Gastroesophageal sphincter (tissue), 3 donors: ENCODE measurements around the gene BCAS4.

Source experiments
- CTCF ChIP-seq, 4 experiments: fragments of 200-600 bp in 2 of 4; fragments of 450-650 bp in 2 of 4; sonication (generic) in 1 of 4; IDR thresholded peaks; one replicate each; pipeline ENCODE4 v1.5.1; 2017 to 2019; ENCODE audit warnings: antibody characterized with exemption in 4 of 4, mild to moderate bottlenecking in 2 of 4, moderate library complexity in 2 of 4
- POLR2A ChIP-seq, 2 donors: fragments of 450-650 bp; IDR thresholded peaks; one replicate each; pipeline ENCODE4 v1.6.1; 2017; ENCODE audit warnings: antibody characterized with exemption in 2 of 2, mild to moderate bottlenecking in 2 of 2, moderate library complexity in 1 of 2

GRCh38 chr20:50799890-50800550 is 5.2 kb downstream of the BCAS4 start:
- TF ChIP-seq CTCF (IDR thresholded peaks at IDR 0.05) (no peak), POLR2A (IDR thresholded peaks at IDR 0.05) (no peak)
